Uterus (tissue), 2 donors: ENCODE results near the gene MXD3.
A peak's percentile ranks its signal among the peaks of the same experiment; 100 is the strongest.

Experiments
- CTCF ChIP-seq, 4 experiments: fragments of 200-600 bp in 2 of 4; fragments of 450-650 bp in 2 of 4; sonication (generic) in 2 of 4; IDR thresholded peaks; one replicate each; pipeline ENCODE4 v1.5.1; 2016 to 2019; ENCODE audit warnings: antibody characterized with exemption in 4 of 4, mild to moderate bottlenecking in 2 of 4, moderate library complexity in 1 of 4
- POLR2A ChIP-seq, 2 donors: fragments of 450-650 bp; IDR thresholded peaks; one replicate each; pipeline ENCODE4 v1.6.1; 2016; ENCODE audit warnings: antibody characterized with exemption in 2 of 2, mild to moderate bottlenecking in 1 of 2, moderate library complexity in 1 of 2

DNA sequence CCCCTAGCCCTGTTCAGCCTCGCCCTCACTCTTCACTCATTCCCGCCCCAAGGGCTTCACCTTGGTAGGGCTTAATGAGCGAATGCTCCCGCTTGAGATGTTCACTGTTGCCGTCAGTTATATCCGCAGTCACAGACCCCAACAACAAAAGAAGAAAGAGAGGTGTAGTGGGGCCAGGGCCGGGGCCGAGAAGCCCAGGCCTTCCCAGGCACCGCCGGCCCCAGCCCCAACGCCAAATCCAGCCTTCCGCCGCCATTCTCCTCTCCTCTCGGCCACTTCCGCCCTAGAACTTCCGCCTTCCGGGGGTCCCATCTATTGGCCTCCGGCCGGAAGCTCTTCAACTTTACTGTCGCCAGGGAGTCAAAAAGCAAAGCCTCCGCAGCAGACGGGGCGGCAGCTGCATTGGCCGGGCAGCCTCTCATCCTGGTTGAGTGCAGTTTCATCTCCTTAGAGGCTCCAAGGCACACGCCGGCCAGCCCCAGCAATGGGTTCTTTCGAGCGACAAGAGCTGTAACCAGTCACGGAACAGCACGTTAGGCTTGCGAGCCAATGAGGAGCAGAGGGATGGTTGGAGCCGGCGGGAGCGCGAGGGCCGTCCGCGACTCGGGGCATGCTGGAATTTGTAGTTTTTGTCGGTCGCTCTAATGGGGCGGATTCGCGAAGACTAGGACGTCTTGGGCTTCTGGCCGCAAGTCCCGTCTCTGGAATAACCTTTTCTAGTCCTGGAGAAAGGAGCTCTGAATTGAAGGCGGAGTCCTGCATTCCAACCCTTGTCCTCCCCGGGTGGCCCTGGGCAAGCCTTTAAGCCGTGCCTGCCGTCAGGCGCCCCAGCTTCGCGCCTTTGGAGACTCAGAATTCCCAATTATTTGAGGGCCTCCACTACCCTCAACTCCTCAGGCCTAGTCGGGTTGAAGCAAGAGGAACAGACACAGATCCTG lies 40.0 kb upstream of the MXD3 start, which contains the start of gene LMAN2:
- TF ChIP-seq CTCF (IDR thresholded peaks at IDR 0.05) (no peak), POLR2A (IDR thresholded peaks at IDR 0.05) (peak in 1 of 2 donors; percentile 46)
